ENCODE data around the gene HES2. TPM values are rescaled to one million over a fixed set of nuclear protein-coding genes. Genes with fewer than 3 reads are reported as not detected.

The HES2 gene
- total RNA-seq, 1 donor from 2014 or later = 0.10 TPM

- peaks cover 6% of the 10 kb centered on the region for H3K27me3 Mint-ChIP-seq (ENCODE audit: unreplicated experiment)
- DNase-seq (ENCODE audit: low spot score) = peak; percentile 83
- H3K9me3 Mint-ChIP-seq (ENCODE audit: unreplicated experiment) = no peaks in the 10 kb centered on the region
- no peak for TF ChIP-seq CTCF (IDR thresholded peaks at IDR 0.05; ENCODE audit: unreplicated experiment)
- H3K36me3 Mint-ChIP-seq (ENCODE audit: low read depth, unreplicated experiment) = no peaks in the 10 kb centered on the region
- peaks cover 16% of the 10 kb centered on the region for H3K4me1 Mint-ChIP-seq (ENCODE audit: unreplicated experiment)
- H3K4me3 Mint-ChIP-seq (ENCODE audit: unreplicated experiment) = peak overlapping the region; percentile 47
- peak overlapping the region; percentile 89 for H3K27ac Mint-ChIP-seq (ENCODE audit: unreplicated experiment)
Observed at GRCh38 chr1:6385488-6386191, 34.1 kb downstream of the HES2 start.

- Mint-ChIP-seq H3K27ac (ENCODE audit: unreplicated experiment) (no peak overlapping the region), H3K4me3 (ENCODE audit: unreplicated experiment) (no peak overlapping the region), H3K27me3 (ENCODE audit: unreplicated experiment) (peaks cover 6% of the 10 kb centered on the region), H3K36me3 (ENCODE audit: low read depth, unreplicated experiment) (no peaks in the 10 kb centered on the region), H3K4me1 (ENCODE audit: unreplicated experiment) (peaks cover 16% of the 10 kb centered on the region), H3K9me3 (ENCODE audit: unreplicated experiment) (no peaks in the 10 kb centered on the region)
- DNase-seq (ENCODE audit: low spot score) = no peak
- no peak for TF ChIP-seq CTCF (IDR thresholded peaks at IDR 0.05; ENCODE audit: unreplicated experiment)
Observed at GRCh38 chr1:6384962-6385361, 34.8 kb downstream of the HES2 start.

- H3K4me3 Mint-ChIP-seq (ENCODE audit: unreplicated experiment) = no peak overlapping the region
- TF ChIP-seq CTCF (IDR thresholded peaks at IDR 0.05; ENCODE audit: unreplicated experiment) = no peak
- no peak for DNase-seq (ENCODE audit: low spot score)
- no peaks in the 10 kb centered on the region for H3K36me3 Mint-ChIP-seq (ENCODE audit: low read depth, unreplicated experiment)
- H3K27me3 Mint-ChIP-seq (ENCODE audit: unreplicated experiment) = peaks cover 6% of the 10 kb centered on the region
- no peaks in the 10 kb centered on the region for H3K9me3 Mint-ChIP-seq (ENCODE audit: unreplicated experiment)
- H3K4me1 Mint-ChIP-seq (ENCODE audit: unreplicated experiment) = peaks cover 16% of the 10 kb centered on the region
- H3K27ac Mint-ChIP-seq (ENCODE audit: unreplicated experiment) = no peak overlapping the region
Observed at GRCh38 chr1:6384135-6384534, 35.6 kb downstream of the HES2 start.

GRCh38 chr1:6380037-6380436 lies 39.7 kb downstream of the HES2 start:
- no peak for TF ChIP-seq CTCF (IDR thresholded peaks at IDR 0.05; ENCODE audit: unreplicated experiment)
- H3K9me3 Mint-ChIP-seq (ENCODE audit: unreplicated experiment) = no peaks in the 10 kb centered on the region

GRCh38 chr1:6378096-6378746 lies 41.5 kb downstream of the HES2 start:
- no peaks in the 10 kb centered on the region for H3K9me3 Mint-ChIP-seq (ENCODE audit: unreplicated experiment)
- no peak for TF ChIP-seq CTCF (IDR thresholded peaks at IDR 0.05; ENCODE audit: unreplicated experiment)
- H3K27ac Mint-ChIP-seq (ENCODE audit: unreplicated experiment) = no peak overlapping the region
- H3K36me3 Mint-ChIP-seq (ENCODE audit: low read depth, unreplicated experiment) = no peaks in the 10 kb centered on the region
- no peak overlapping the region for H3K4me3 Mint-ChIP-seq (ENCODE audit: unreplicated experiment)
- DNase-seq (ENCODE audit: low spot score) = no peak
- H3K27me3 Mint-ChIP-seq (ENCODE audit: unreplicated experiment) = no peaks in the 10 kb centered on the region
- H3K4me1 Mint-ChIP-seq (ENCODE audit: unreplicated experiment) = no peaks in the 10 kb centered on the region

More at GRCh38 chr1:6380037-6380436, 39.7 kb downstream of the HES2 start:
- no peak for DNase-seq (ENCODE audit: low spot score)
- Mint-ChIP-seq H3K4me3 (ENCODE audit: unreplicated experiment) (no peak overlapping the region), H3K4me1 (ENCODE audit: unreplicated experiment) (peaks cover 3% of the 10 kb centered on the region), H3K36me3 (ENCODE audit: low read depth, unreplicated experiment) (no peaks in the 10 kb centered on the region), H3K27me3 (ENCODE audit: unreplicated experiment) (no peaks in the 10 kb centered on the region), H3K27ac (ENCODE audit: unreplicated experiment) (no peak overlapping the region)

All from endothelial cell (in vitro differentiated cells).